NCI-H1694 (cell line): ENCODE data around the gene APBB2.

Experiments used
- DNase-seq: peaks from one replicate; lab custom pipeline; 2025; lab: John Stamatoyannopoulos, UW

The APBB2 gene

GRCh38 chr4:41215969-41216293, 1.6 kb upstream of the APBB2 start:
- no peak for DNase-seq

- DNase-seq = no peak
These were observed 813 bp upstream of the APBB2 start for GRCh38 chr4:41215155-41215554.

GRCh38 chr4:41214825-41215146, 444 bp upstream of the APBB2 start:
- DNase-seq = no peak

GRCh38 chr4:41213625-41214135, 662 bp downstream of the APBB2 start:
- DNase-seq = no peak

- DNase-seq = no peak
These were observed 1.6 kb downstream of the APBB2 start for GRCh38 chr4:41212616-41213203.

- no peak for DNase-seq
These were observed 2.3 kb downstream of the APBB2 start for GRCh38 chr4:41211951-41212615.

GRCh38 chr4:41209901-41210300, 4.4 kb downstream of the APBB2 start:
- DNase-seq = no peak

GRCh38 chr4:41209187-41209586, 5.2 kb downstream of the APBB2 start:
- no peak for DNase-seq

GRCh38 chr4:41207291-41207831, 7.0 kb downstream of the APBB2 start:
- DNase-seq = no peak

- no peak for DNase-seq
These were observed 8.4 kb downstream of the APBB2 start for GRCh38 chr4:41205854-41206460.

GRCh38 chr4:41205130-41205529, 9.2 kb downstream of the APBB2 start:
- no peak for DNase-seq

GRCh38 chr4:41204400-41204978, 9.9 kb downstream of the APBB2 start:
- no peak for DNase-seq

GRCh38 chr4:41203841-41204240, 10.5 kb downstream of the APBB2 start:
- DNase-seq = no peak

GRCh38 chr4:41202820-41203568, 11.3 kb downstream of the APBB2 start:
- no peak for DNase-seq

GRCh38 chr4:41202356-41202755, 12.0 kb downstream of the APBB2 start:
- DNase-seq = no peak

GRCh38 chr4:41200486-41201017, 13.8 kb downstream of the APBB2 start:
- no peak for DNase-seq

GRCh38 chr4:41199788-41200187, 14.6 kb downstream of the APBB2 start:
- no peak for DNase-seq

GRCh38 chr4:41197996-41198395, 16.3 kb downstream of the APBB2 start:
- no peak for DNase-seq

GRCh38 chr4:41197495-41197894, 16.8 kb downstream of the APBB2 start:
- DNase-seq = no peak

GRCh38 chr4:41196633-41197332, 17.6 kb downstream of the APBB2 start:
- no peak for DNase-seq

GRCh38 chr4:41192136-41192535, 22.2 kb downstream of the APBB2 start:
- no peak for DNase-seq
